HepG2 (cell line): ENCODE results near the gene RPUSD2. TPM values are rescaled to one million over a fixed set of nuclear protein-coding genes. Genes with fewer than 3 reads are reported as not detected.
A peak's percentile ranks its signal among the peaks of the same experiment; 100 is the strongest.

Experiments used
- E2F5 ChIP-seq: sonication (generic); formaldehyde crosslinking; conservative IDR thresholded peaks from 2 replicates; pipeline ENCODE4 v1.4.0; 2020; ENCODE audit warnings: missing genetic modification reagents
- EP300 ChIP-seq, 3 experiments: sonication (generic) in 1 of 3; formaldehyde crosslinking in 1 of 3; IDR thresholded peaks; 2 replicates each; pipeline versions ENCODE4 v1.5.1 to v1.6.1; 2011 to 2020; ENCODE audit warnings: low read depth in 2 of 3, low read length in 2 of 3, borderline replicate concordance in 1 of 3, improper control_type of control experiment in 1 of 3, mild to moderate bottlenecking in 1 of 3, missing genetic modification reagents in 1 of 3, moderate library complexity in 1 of 3
- FOXP4 ChIP-seq: sonication (generic); formaldehyde crosslinking; IDR thresholded peaks from 2 replicates; pipeline ENCODE4 v1.4.0; 2020; ENCODE audit warnings: missing genetic modification reagents
- HDAC6 ChIP-seq: fragments of 200-600 bp; sonication (generic); IDR thresholded peaks from 2 replicates; pipeline ENCODE4 v1.7.0; 2017; ENCODE audit warnings: mild to moderate bottlenecking, antibody characterized with exemption, low read length, low read depth
- KLF11 ChIP-seq: IDR thresholded peaks from 2 replicates; pipeline ENCODE4 v1.6.1; 2016; ENCODE audit warnings: missing compliant biosample characterization
- PREB ChIP-seq: sonication (generic); formaldehyde crosslinking; IDR thresholded peaks from 2 replicates; pipeline ENCODE4 v1.4.0; 2020; ENCODE audit warnings: missing genetic modification reagents
- RBFOX2 ChIP-seq: fragments of 200-400 bp; formaldehyde crosslinking; IDR thresholded peaks from 2 replicates; pipeline ENCODE4 v1.6.1; 2017; ENCODE audit warnings: low read depth, mild to moderate bottlenecking, low read length
- RFX5 ChIP-seq: IDR thresholded peaks from 2 replicates; pipeline ENCODE4 v1.6.1; 2011; ENCODE audit warnings: low read depth, low read length, improper control_type of control experiment
- SKI ChIP-seq: fragments of 450-650 bp; IDR thresholded peaks from one replicate; pipeline ENCODE4 v1.6.1; 2018; ENCODE audit warnings: mild to moderate bottlenecking; ENCODE audit not compliant: partially characterized antibody
- TGIF2 ChIP-seq: IDR thresholded peaks from 2 replicates; pipeline ENCODE4 v1.6.1; 2016; ENCODE audit warnings: control low read depth, missing compliant biosample characterization
- TOE1 ChIP-seq: sonication (generic); formaldehyde crosslinking; IDR thresholded peaks from 2 replicates; pipeline ENCODE4 v1.4.0; 2020; ENCODE audit warnings: mild to moderate bottlenecking, missing genetic modification reagents
- ZBED4 ChIP-seq: sonication (generic); formaldehyde crosslinking; IDR thresholded peaks from 2 replicates; pipeline ENCODE4 v1.4.0; 2020; ENCODE audit warnings: missing genetic modification reagents, borderline replicate concordance
- ZBTB33 ChIP-seq: sonication (generic); formaldehyde crosslinking; IDR thresholded peaks from 2 replicates; pipeline ENCODE4 v1.4.0; 2020; ENCODE audit warnings: missing genetic modification reagents
- ZFP62 ChIP-seq: sonication (generic); formaldehyde crosslinking; IDR thresholded peaks from 2 replicates; pipeline ENCODE4 v1.4.0; 2020; ENCODE audit warnings: missing genetic modification reagents
- ZNF329 ChIP-seq: sonication (generic); formaldehyde crosslinking; IDR thresholded peaks from 2 replicates; pipeline ENCODE4 v1.9.0; 2021; ENCODE audit warnings: low read depth, mild to moderate bottlenecking, missing genetic modification reagents
- ZNF572 ChIP-seq: sonication (generic); formaldehyde crosslinking; IDR thresholded peaks from 2 replicates; pipeline ENCODE4 v1.5.1; 2020; ENCODE audit warnings: mild to moderate bottlenecking, missing genetic modification reagents
- ZNF780A ChIP-seq: sonication (generic); formaldehyde crosslinking; IDR thresholded peaks from 2 replicates; pipeline ENCODE4 v1.8.0; 2022; ENCODE audit warnings: mild to moderate bottlenecking, missing genetic modification reagents, moderate library complexity
- ZSCAN12 ChIP-seq: sonication (generic); formaldehyde crosslinking; IDR thresholded peaks from 2 replicates; pipeline ENCODE4 v1.9.0; 2021; ENCODE audit warnings: mild to moderate bottlenecking, missing genetic modification reagents
- polyA plus RNA-seq, 8 experiments: library from polyadenylated mRNA; depleted of rRNA in 3 of 8; stranded (reverse) in 7 of 8; unstranded in 1 of 8; fragments of >200 nt; fragmentation: Illumina TruSeq in 4 of 8; extraction: Trizol in 4 of 8; gene quantifications; 2 replicates each; pipeline versions ENCODE4 v1.2.1 to v1.2.3, GENCODE V29; 2011 to 2016; ENCODE audit warnings: low read depth in 4 of 8, missing spikeins in 1 of 8, mixed read lengths in 1 of 8; ENCODE audit not compliant: insufficient read depth in 1 of 8
- total RNA-seq, 5 experiments: library from RNA; depleted of rRNA; stranded (reverse); fragments of >200 nt; fragmentation: Illumina TruSeq; extraction: Trizol; gene quantifications; 2 replicates each; pipeline ENCODE4 v1.2.3, GENCODE V29; 2016; ENCODE audit warnings: low read depth in 1 of 5

RPUSD2 gene
- total and polyA plus RNA-seq, 2 of the 13 experiments (the other 11 are each of a cell fraction or from before 2014, with no cell fraction given): 8.6 to 14.5 TPM

GRCh38 chr15:40593588-40594428 lies 24.7 kb downstream of the RPUSD2 start, which contains the start of gene KNL1 (continued):
- TF ChIP-seq ZNF329: 0 out of 2 replicates have a peak, but pooled peaks have one; percentile 24
- peak; percentile 27; the same call in 1 of the 2 replicates for TF ChIP-seq ZBTB33 (CRISPR knock-in tag)
- no peak for TF ChIP-seq SKI
- TF ChIP-seq TGIF2 (CRISPR knock-in tag): peak; percentile 19; the same call in 1 of the 2 replicates
- no peak for TF ChIP-seq PREB (CRISPR knock-in tag)
- TF ChIP-seq RBFOX2: no peak
- peak; percentile 30 to 56; a peak in 2 of 4 replicates for TF ChIP-seq EP300 (IDR thresholded peaks at IDR 0.05; ENCODE audit: low read depth in 2 of 2, low read length in 2 of 2)
- TF ChIP-seq EP300 (CRISPR knock-in tag; IDR thresholded peaks at IDR 0.05; ENCODE audit: borderline replicate concordance): peak; percentile 45; the same call in 1 of the 2 replicates
- TF ChIP-seq FOXP4 (CRISPR knock-in tag): peak; percentile 55; the same call in 1 of the 2 replicates
- no peak for TF ChIP-seq RFX5
- peak; percentile 96 for TF ChIP-seq E2F5 (CRISPR knock-in tag)
- TF ChIP-seq TOE1 (CRISPR knock-in tag): peak; percentile 85; the same call in 1 of the 2 replicates
- TF ChIP-seq ZNF572: no peak
- TF ChIP-seq ZFP62 (CRISPR knock-in tag): 0 out of 2 replicates have a peak, but pooled peaks have one; percentile 54
- 0 out of 2 replicates have a peak, but pooled peaks have one; percentile 58 for TF ChIP-seq ZNF780A (CRISPR knock-in tag)
- TF ChIP-seq KLF11: no peak
- TF ChIP-seq HDAC6: no peak
- TF ChIP-seq ZSCAN12 (CRISPR knock-in tag): no peak
- 0 out of 2 replicates have a peak, but pooled peaks have one; percentile 25 for TF ChIP-seq ZBED4 (CRISPR knock-in tag)
